Neural crest cell (in vitro differentiated cells): ENCODE measurements around the gene ASB2. TPM values are rescaled to one million over a fixed set of nuclear protein-coding genes. Genes with fewer than 3 reads are reported as not detected.

Experiments
- DNase-seq: peaks from one replicate; pipeline ENCODE4 v3.0.0; 2021; ENCODE audit warnings: low read depth, mixed read lengths, low spot score
- H3K27ac Mint-ChIP-seq: one replicate; pipeline ENCODE4 v1.8.0; 2021; ENCODE audit warnings: mild to moderate bottlenecking, mixed read lengths; ENCODE audit not compliant: unreplicated experiment
- H3K27me3 Mint-ChIP-seq: 2 replicates; pipeline ENCODE4 v1.8.0; 2021; ENCODE audit warnings: low read depth, mild to moderate bottlenecking, mixed read lengths
- H3K36me3 Mint-ChIP-seq: 2 replicates; pipeline ENCODE4 v1.8.0; 2021; ENCODE audit warnings: low read depth, mild to moderate bottlenecking, mixed read lengths
- H3K4me1 Mint-ChIP-seq: 2 replicates; pipeline ENCODE4 v1.8.0; 2021; ENCODE audit warnings: mixed read lengths
- H3K4me3 Mint-ChIP-seq: one replicate; pipeline ENCODE4 v1.8.0; 2021; ENCODE audit warnings: mild to moderate bottlenecking, mixed read lengths
- H3K9me3 Mint-ChIP-seq: 2 replicates; pipeline ENCODE4 v1.8.0; 2021; ENCODE audit warnings: mixed read lengths
- long read RNA-seq: library from polyadenylated mRNA; unstranded; transcript quantifications from one replicate; pipeline ENCODE4 v2.0.0, GENCODE V29; 2020
- total RNA-seq: library from RNA; stranded (reverse); gene quantifications from 2 replicates; pipeline ENCODE4 v1.2.1, GENCODE V29; 2021
- TF ChIP-seq, protein P1 (sequence below): fragments of 200-600 bp; sonication (generic); conservative IDR thresholded peaks from 2 replicates; pipeline ENCODE4 v1.5.0; 2021; ENCODE audit warnings: antibody characterized with exemption, mild to moderate bottlenecking

The ASB2 gene, protein sequence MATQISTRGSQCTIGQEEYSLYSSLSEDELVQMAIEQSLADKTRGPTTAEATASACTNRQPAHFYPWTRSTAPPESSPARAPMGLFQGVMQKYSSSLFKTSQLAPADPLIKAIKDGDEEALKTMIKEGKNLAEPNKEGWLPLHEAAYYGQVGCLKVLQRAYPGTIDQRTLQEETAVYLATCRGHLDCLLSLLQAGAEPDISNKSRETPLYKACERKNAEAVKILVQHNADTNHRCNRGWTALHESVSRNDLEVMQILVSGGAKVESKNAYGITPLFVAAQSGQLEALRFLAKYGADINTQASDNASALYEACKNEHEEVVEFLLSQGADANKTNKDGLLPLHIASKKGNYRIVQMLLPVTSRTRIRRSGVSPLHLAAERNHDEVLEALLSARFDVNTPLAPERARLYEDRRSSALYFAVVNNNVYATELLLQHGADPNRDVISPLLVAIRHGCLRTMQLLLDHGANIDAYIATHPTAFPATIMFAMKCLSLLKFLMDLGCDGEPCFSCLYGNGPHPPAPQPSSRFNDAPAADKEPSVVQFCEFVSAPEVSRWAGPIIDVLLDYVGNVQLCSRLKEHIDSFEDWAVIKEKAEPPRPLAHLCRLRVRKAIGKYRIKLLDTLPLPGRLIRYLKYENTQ
- 3.0 and 3.5 TPM in 2 replicates for total RNA-seq
- long read RNA-seq, partial matches to known transcripts, result 1 of 3 reads
- long read RNA-seq, other reads (novel, unspliced or antisense), result 1 of 3 reads

GRCh38 chr14:93976477-93977057 lies at the start of gene ASB2:
TSS of gene ASB2 (minus strand) at chr14:93976570. CDS start at chr14:93964539, 12,031 bp downstream.
- Mint-ChIP-seq H3K4me3 (peak within 1 kb of the TSS; percentile 35), H3K36me3 (no peaks in the 10 kb centered on the region), H3K27me3 (no peaks in the 10 kb centered on the region), H3K27ac (peak within 1 kb of the TSS; percentile 87), H3K9me3 (peaks cover 2% of the 10 kb centered on the region), H3K4me1 (peaks cover 27% of the 10 kb centered on the region)
- no peak for DNase-seq
- TF ChIP-seq, protein P1, sequence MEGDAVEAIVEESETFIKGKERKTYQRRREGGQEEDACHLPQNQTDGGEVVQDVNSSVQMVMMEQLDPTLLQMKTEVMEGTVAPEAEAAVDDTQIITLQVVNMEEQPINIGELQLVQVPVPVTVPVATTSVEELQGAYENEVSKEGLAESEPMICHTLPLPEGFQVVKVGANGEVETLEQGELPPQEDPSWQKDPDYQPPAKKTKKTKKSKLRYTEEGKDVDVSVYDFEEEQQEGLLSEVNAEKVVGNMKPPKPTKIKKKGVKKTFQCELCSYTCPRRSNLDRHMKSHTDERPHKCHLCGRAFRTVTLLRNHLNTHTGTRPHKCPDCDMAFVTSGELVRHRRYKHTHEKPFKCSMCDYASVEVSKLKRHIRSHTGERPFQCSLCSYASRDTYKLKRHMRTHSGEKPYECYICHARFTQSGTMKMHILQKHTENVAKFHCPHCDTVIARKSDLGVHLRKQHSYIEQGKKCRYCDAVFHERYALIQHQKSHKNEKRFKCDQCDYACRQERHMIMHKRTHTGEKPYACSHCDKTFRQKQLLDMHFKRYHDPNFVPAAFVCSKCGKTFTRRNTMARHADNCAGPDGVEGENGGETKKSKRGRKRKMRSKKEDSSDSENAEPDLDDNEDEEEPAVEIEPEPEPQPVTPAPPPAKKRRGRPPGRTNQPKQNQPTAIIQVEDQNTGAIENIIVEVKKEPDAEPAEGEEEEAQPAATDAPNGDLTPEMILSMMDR, result no peak

DNA sequence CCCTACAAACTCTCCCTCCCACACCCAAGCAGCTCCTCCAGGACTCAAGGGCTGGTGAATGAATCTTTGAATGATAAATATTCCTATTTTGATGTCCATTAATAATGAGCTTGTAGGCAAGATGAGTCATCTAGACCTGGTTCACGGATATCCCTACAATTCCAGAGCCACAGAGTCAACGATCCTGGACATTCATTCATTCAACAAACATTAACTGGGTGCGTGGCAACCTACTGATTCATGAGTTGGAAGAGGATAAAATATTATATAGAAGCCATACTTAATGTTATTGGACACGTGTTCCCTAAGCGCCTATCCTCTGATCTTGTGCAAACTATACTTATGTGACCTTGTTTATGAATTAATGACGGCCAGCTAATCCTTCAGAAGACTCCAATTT lies 49.4 kb upstream of the ASB2 start:
- H3K27ac Mint-ChIP-seq, result no peak overlapping the region
- no peaks in the 10 kb centered on the region for H3K36me3 Mint-ChIP-seq
- TF ChIP-seq, protein P1, result no peak
- H3K27me3 Mint-ChIP-seq, result no peaks in the 10 kb centered on the region
- peaks cover 20% of the 10 kb centered on the region for H3K4me1 Mint-ChIP-seq
- no peak for DNase-seq
- H3K9me3 Mint-ChIP-seq, result no peaks in the 10 kb centered on the region
- H3K4me3 Mint-ChIP-seq, result peak overlapping the region; percentile 87

DNA sequence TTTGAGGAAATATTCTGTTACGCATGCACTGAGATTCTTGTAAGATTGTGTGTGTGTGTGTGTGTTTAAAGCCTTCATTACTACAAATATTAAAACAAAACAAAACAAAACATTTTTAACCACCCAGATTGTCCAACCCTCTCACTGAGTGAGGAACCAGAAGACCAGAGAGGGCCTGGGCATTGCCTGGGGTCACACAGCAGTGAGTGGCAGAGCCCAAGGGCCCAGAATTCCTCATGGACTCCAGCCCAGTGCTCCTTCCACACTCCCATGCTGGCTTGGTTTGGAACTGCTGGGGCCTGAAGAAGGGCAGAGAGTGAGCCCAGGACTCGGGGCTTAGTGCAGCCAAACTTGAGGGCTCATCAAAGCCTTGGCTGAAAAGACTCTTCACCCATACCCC lies 48.2 kb upstream of the ASB2 start:
- H3K27ac Mint-ChIP-seq, result no peak overlapping the region
- no peaks in the 10 kb centered on the region for H3K9me3 Mint-ChIP-seq
- H3K4me1 Mint-ChIP-seq, result peaks cover 20% of the 10 kb centered on the region
- no peaks in the 10 kb centered on the region for H3K27me3 Mint-ChIP-seq
- TF ChIP-seq, protein P1, result no peak
- H3K36me3 Mint-ChIP-seq, result no peaks in the 10 kb centered on the region
- no peak overlapping the region for H3K4me3 Mint-ChIP-seq
- DNase-seq, result no peak

DNA sequence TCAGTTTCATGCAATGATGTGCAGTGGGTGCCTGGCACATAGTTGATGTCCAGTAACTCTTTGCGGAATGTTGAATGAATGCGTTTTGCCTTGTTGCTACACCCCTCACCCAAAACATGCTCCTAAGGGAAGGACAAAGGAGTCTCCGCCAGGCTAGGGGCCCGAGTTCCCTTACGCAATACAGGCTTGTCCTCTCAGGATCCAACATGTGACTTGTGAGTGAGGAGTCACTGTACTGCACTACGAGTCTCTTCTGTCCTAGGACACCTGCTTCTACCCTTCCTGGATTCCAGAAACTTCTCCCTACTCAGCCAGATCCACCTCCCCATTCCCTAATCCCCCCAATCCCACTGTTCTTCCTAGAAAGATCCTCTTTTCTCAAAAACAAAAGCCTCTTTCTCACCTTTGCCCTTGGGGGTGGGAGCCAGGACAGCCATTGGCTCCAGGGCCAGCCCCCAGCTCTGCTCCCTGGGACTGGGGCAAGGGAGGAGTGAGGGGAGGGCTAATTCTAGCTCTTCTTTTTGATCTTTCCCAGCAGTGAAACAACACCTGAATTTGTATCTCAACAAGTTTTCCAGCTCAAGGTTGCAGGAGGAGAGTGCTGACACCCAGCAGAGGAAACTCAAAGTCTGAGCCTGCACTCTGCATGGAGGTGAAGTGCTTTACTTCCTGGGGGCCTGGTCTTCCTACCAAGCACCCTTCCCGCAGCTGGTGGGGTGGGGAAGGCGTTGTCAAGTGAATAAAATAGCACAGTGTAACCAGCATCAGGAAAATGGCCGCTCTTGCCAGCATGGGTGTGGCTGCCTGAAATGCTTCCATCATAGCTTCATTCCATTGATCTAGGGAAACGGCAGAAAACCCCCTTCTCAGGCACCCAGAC lies 46.4 kb upstream of the ASB2 start:
- no peaks in the 10 kb centered on the region for H3K27me3 Mint-ChIP-seq
- peaks cover 17% of the 10 kb centered on the region for H3K4me1 Mint-ChIP-seq
- H3K9me3 Mint-ChIP-seq, result no peaks in the 10 kb centered on the region
- DNase-seq, result no peak
- H3K36me3 Mint-ChIP-seq, result no peaks in the 10 kb centered on the region
- H3K27ac Mint-ChIP-seq, result no peak overlapping the region
- TF ChIP-seq, protein P1, result no peak
- H3K4me3 Mint-ChIP-seq, result no peak overlapping the region
